ENCODE measurements around the gene COX17. TPM values are rescaled to one million over a fixed set of nuclear protein-coding genes. Genes with fewer than 3 reads are reported as not detected.

COX17 gene
- total and polyA plus RNA-seq, 2 experiments from 2014 or later, result 28.3 to 87.2 TPM

DNA sequence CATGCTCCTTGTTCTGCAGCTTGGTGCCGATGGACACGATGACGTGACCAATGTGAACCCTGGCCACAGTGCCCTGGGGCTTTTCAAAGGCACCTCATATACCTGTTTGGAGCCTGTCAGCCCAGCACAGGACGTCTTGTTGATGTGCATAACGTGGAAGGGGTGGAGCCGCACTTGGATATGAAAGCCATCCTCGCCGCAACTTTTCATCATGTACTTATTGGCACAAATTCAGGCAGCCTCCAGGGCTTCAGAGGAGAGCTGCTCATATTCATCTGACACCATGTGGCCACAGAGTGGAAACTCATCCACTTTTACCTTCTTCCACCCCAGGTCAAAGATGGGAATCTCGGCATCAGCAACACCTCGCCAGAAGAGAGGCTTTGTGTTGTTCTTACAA, 41.5 kb downstream of the COX17 start:
- no peaks in the 10 kb centered on the region for H3K36me3 ChIP-seq (replicated peaks; ENCODE audit: insufficient read depth, low read depth)
- H3K9me2 ChIP-seq (replicated peaks; ENCODE audit: insufficient read depth), result no peaks in the 10 kb centered on the region
- H3K4me3 ChIP-seq, result no peak overlapping the region
- H2AFZ ChIP-seq, result no peak overlapping the region
- H3K79me2 ChIP-seq, result no peaks in the 10 kb centered on the region
- no peak for DNase-seq (ENCODE audit: low spot score)
- WGBS (ENCODE audit: low lambda C conversion rate, missing lambda C conversion rate), result 90% methylated on average over 10 of the region's 10 CpGs
- H3K9me3 ChIP-seq (ENCODE audit: low read depth), result no peaks in the 10 kb centered on the region
- no peaks in the 10 kb centered on the region for H3K27me3 ChIP-seq
- H3K4me1 ChIP-seq (ENCODE audit: insufficient read depth), result no peaks in the 10 kb centered on the region
- H4K20me1 ChIP-seq (ENCODE audit: insufficient read depth, poor library complexity, severe bottlenecking), result no peaks in the 10 kb centered on the region
- H3K27ac ChIP-seq, result peak overlapping the region; percentile 75
- H3K4me2 ChIP-seq, result no peak overlapping the region
- no peak for TF ChIP-seq CTCF (IDR thresholded peaks at IDR 0.05; ENCODE audit: poor library complexity)
- no peak for TF ChIP-seq EZH2 (IDR thresholded peaks at IDR 0.05; ENCODE audit: borderline replicate concordance)
- no peak for TF ChIP-seq EZH2phosphoT487 (IDR thresholded peaks at IDR 0.05; ENCODE audit: low read depth, severe bottlenecking, unreplicated experiment)

GRCh38 chr3:119632829-119633228, 44.4 kb downstream of the COX17 start:
- Histone ChIP-seq H3K9me2 (replicated peaks; ENCODE audit: insufficient read depth) (no peaks in the 10 kb centered on the region), H3K4me3 (no peak overlapping the region), H2AFZ (no peak overlapping the region), H3K4me1 (ENCODE audit: insufficient read depth) (no peaks in the 10 kb centered on the region), H3K9me3 (ENCODE audit: low read depth) (no peaks in the 10 kb centered on the region), H3K79me2 (no peaks in the 10 kb centered on the region), H3K4me2 (no peak overlapping the region), H4K20me1 (ENCODE audit: insufficient read depth, poor library complexity, severe bottlenecking) (no peaks in the 10 kb centered on the region), H3K36me3 (replicated peaks; ENCODE audit: insufficient read depth, low read depth) (no peaks in the 10 kb centered on the region), H3K27me3 (no peaks in the 10 kb centered on the region), H3K27ac (no peak overlapping the region)
- 90% methylated on average over 4 of the region's 4 CpGs for WGBS (ENCODE audit: low lambda C conversion rate, missing lambda C conversion rate)
- TF ChIP-seq EZH2 (IDR thresholded peaks at IDR 0.05; ENCODE audit: borderline replicate concordance) (no peak), CTCF (IDR thresholded peaks at IDR 0.05; ENCODE audit: poor library complexity) (no peak), EZH2phosphoT487 (IDR thresholded peaks at IDR 0.05; ENCODE audit: low read depth, severe bottlenecking, unreplicated experiment) (no peak)
- DNase-seq (ENCODE audit: low spot score), result no peak

DNA sequence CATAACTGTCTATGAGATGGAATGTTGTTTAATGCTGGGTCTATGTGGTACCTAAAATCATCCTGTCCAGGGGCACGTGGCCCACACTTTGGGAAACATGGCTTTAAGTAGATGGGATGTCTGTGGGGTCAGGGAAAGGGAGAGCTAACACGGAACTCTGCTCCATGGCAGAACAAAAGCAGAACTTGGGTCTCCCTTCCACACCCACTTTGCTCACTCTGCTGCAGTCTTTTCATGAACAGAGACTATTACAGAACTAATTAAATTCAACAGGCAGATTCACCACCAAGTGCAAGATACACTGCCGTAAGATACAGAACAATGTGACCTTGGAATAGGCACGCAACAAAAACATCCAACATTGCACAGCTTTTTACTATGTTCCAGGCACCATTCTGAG, 45.0 kb downstream of the COX17 start:
- WGBS (ENCODE audit: low lambda C conversion rate, missing lambda C conversion rate), result 96% methylated on average over 4 of the region's 4 CpGs
- Histone ChIP-seq H3K27me3 (no peaks in the 10 kb centered on the region), H3K79me2 (no peaks in the 10 kb centered on the region), H3K9me3 (ENCODE audit: low read depth) (no peaks in the 10 kb centered on the region), H3K4me3 (no peak overlapping the region), H3K36me3 (replicated peaks; ENCODE audit: insufficient read depth, low read depth) (no peaks in the 10 kb centered on the region), H3K4me2 (no peak overlapping the region), H3K9me2 (replicated peaks; ENCODE audit: insufficient read depth) (no peaks in the 10 kb centered on the region), H2AFZ (no peak overlapping the region), H4K20me1 (ENCODE audit: insufficient read depth, poor library complexity, severe bottlenecking) (no peaks in the 10 kb centered on the region), H3K4me1 (ENCODE audit: insufficient read depth) (no peaks in the 10 kb centered on the region), H3K27ac (no peak overlapping the region)
- DNase-seq (ENCODE audit: low spot score), result no peak
- TF ChIP-seq EZH2 (IDR thresholded peaks at IDR 0.05; ENCODE audit: borderline replicate concordance) (no peak), CTCF (IDR thresholded peaks at IDR 0.05; ENCODE audit: poor library complexity) (no peak), EZH2phosphoT487 (IDR thresholded peaks at IDR 0.05; ENCODE audit: low read depth, severe bottlenecking, unreplicated experiment) (no peak)

GRCh38 chr3:119631516-119631915, 45.7 kb downstream of the COX17 start:
- H3K79me2 ChIP-seq, result no peaks in the 10 kb centered on the region
- H3K9me3 ChIP-seq (ENCODE audit: low read depth), result no peaks in the 10 kb centered on the region
- H3K27me3 ChIP-seq, result no peaks in the 10 kb centered on the region
- H3K9me2 ChIP-seq (replicated peaks; ENCODE audit: insufficient read depth), result no peaks in the 10 kb centered on the region
- H3K4me3 ChIP-seq, result no peak overlapping the region
- H3K4me1 ChIP-seq (ENCODE audit: insufficient read depth), result no peaks in the 10 kb centered on the region
- no peak overlapping the region for H3K4me2 ChIP-seq
- no peak overlapping the region for H2AFZ ChIP-seq
- no peak for DNase-seq (ENCODE audit: low spot score)
- 64% methylated on average over 3 of the region's 3 CpGs for WGBS (ENCODE audit: low lambda C conversion rate, missing lambda C conversion rate)
- no peak for TF ChIP-seq EZH2 (IDR thresholded peaks at IDR 0.05; ENCODE audit: borderline replicate concordance)
- no peak for TF ChIP-seq CTCF (IDR thresholded peaks at IDR 0.05; ENCODE audit: poor library complexity)
- TF ChIP-seq EZH2phosphoT487 (IDR thresholded peaks at IDR 0.05; ENCODE audit: low read depth, severe bottlenecking, unreplicated experiment), result no peak
- H3K36me3 ChIP-seq (replicated peaks; ENCODE audit: insufficient read depth, low read depth), result no peaks in the 10 kb centered on the region
- H4K20me1 ChIP-seq (ENCODE audit: insufficient read depth, poor library complexity, severe bottlenecking), result no peaks in the 10 kb centered on the region
- H3K27ac ChIP-seq, result peak overlapping the region; percentile 55
